Fibroblast of peridontal ligament (primary cell): ENCODE results near the gene CNTNAP2.

Experiments
- DNase-seq: peaks from one replicate; pipeline ENCODE4 v3.0.0-alpha.2; 2010; ENCODE audit errors: extremely low read depth

The CNTNAP2 gene

GRCh38 chr7:146296028-146296427 is 179.4 kb downstream of the CNTNAP2 start:
- DNase-seq = no peak

GRCh38 chr7:146314962-146315361 is 198.4 kb downstream of the CNTNAP2 start:
- no peak for DNase-seq

GRCh38 chr7:146319629-146320028 is 203.0 kb downstream of the CNTNAP2 start:
- no peak for DNase-seq

- no peak for DNase-seq
Measured at GRCh38 chr7:146321301-146321700, 204.7 kb downstream of the CNTNAP2 start.

- no peak for DNase-seq
Measured at GRCh38 chr7:146331369-146331768, 214.8 kb downstream of the CNTNAP2 start.

GRCh38 chr7:146345251-146345650 is 228.7 kb downstream of the CNTNAP2 start:
- DNase-seq = no peak

GRCh38 chr7:146346096-146346495 is 229.5 kb downstream of the CNTNAP2 start:
- DNase-seq = no peak

- DNase-seq = no peak
Measured at GRCh38 chr7:146355216-146355615, 238.6 kb downstream of the CNTNAP2 start.

- DNase-seq = no peak
Measured at GRCh38 chr7:146359176-146359575, 242.6 kb downstream of the CNTNAP2 start.

- DNase-seq = peak; percentile 11
Measured at GRCh38 chr7:146366938-146367337, 250.3 kb downstream of the CNTNAP2 start.

- DNase-seq = no peak
Measured at GRCh38 chr7:146370171-146370570, 253.6 kb downstream of the CNTNAP2 start.

- no peak for DNase-seq
Measured at GRCh38 chr7:146375170-146375569, 258.6 kb downstream of the CNTNAP2 start.

GRCh38 chr7:146378196-146378595 is 261.6 kb downstream of the CNTNAP2 start:
- DNase-seq = no peak

- no peak for DNase-seq
Measured at GRCh38 chr7:146387140-146387539, 270.5 kb downstream of the CNTNAP2 start.

- no peak for DNase-seq
Measured at GRCh38 chr7:146388928-146389327, 272.3 kb downstream of the CNTNAP2 start.

GRCh38 chr7:146393346-146393745 is 276.7 kb downstream of the CNTNAP2 start:
- DNase-seq = no peak

GRCh38 chr7:146397141-146397540 is 280.5 kb downstream of the CNTNAP2 start:
- DNase-seq = no peak

- no peak for DNase-seq
Measured at GRCh38 chr7:146401939-146402338, 285.3 kb downstream of the CNTNAP2 start.

GRCh38 chr7:146405737-146406136 is 289.1 kb downstream of the CNTNAP2 start:
- no peak for DNase-seq

- no peak for DNase-seq
Measured at GRCh38 chr7:146411975-146412374, 295.4 kb downstream of the CNTNAP2 start.

GRCh38 chr7:146412781-146413180 is 296.2 kb downstream of the CNTNAP2 start:
- DNase-seq = no peak

- no peak for DNase-seq
Measured at GRCh38 chr7:146414373-146414772, 297.8 kb downstream of the CNTNAP2 start.

- no peak for DNase-seq
Measured at GRCh38 chr7:146414937-146415336, 298.3 kb downstream of the CNTNAP2 start.

- DNase-seq = no peak
Measured at GRCh38 chr7:146417176-146417575, 300.6 kb downstream of the CNTNAP2 start.

- DNase-seq = no peak
Measured at GRCh38 chr7:146423446-146423845, 306.8 kb downstream of the CNTNAP2 start.
